HEK293T (cell line): ENCODE measurements around the gene TIE1.

Source experiments
- CTCF ChIA-PET: fragments of 350-600 bp; formaldehyde crosslinking; extraction: SDS; loops from one replicate; lab custom pipeline; 2021; ENCODE audit warnings: antibody characterized with exemption, inconsistent platforms; lab: Yijun Ruan, JAX
- POLR2A ChIA-PET: fragments of 350-600 bp; formaldehyde crosslinking; extraction: SDS; loops from one replicate; lab custom pipeline; 2020; ENCODE audit warnings: antibody characterized with exemption, inconsistent platforms; lab: Yijun Ruan, JAX
- DNase-seq: peaks from one replicate; pipeline ENCODE4 v3.0.0; 2012; ENCODE audit warnings: mixed read lengths; ENCODE audit errors: extremely low spot score
- ARNT ChIP-seq: fragments of 450-650 bp; IDR thresholded peaks from 2 replicates; pipeline ENCODE4 v1.6.1; 2017; ENCODE audit warnings: mild to moderate bottlenecking
- BHLHE40 ChIP-seq: fragments of 450-650 bp; IDR thresholded peaks from 2 replicates; pipeline ENCODE4 v1.6.1; 2016; ENCODE audit warnings: mild to moderate bottlenecking, moderate library complexity, borderline replicate concordance
- CTBP1 ChIP-seq: fragments of 450-650 bp; IDR thresholded peaks from 2 replicates; pipeline ENCODE4 v1.6.1; 2016; ENCODE audit warnings: borderline replicate concordance
- ELF4 ChIP-seq: fragments of 450-650 bp; IDR thresholded peaks from 2 replicates; pipeline ENCODE4 v1.6.1; 2017; ENCODE audit warnings: antibody characterized with exemption
- FOXA1 ChIP-seq: fragments of 450-650 bp; IDR thresholded peaks from 2 replicates; pipeline ENCODE4 v1.6.1; 2016; ENCODE audit warnings: mild to moderate bottlenecking
- FOXK2 ChIP-seq: fragments of 450-650 bp; IDR thresholded peaks from 2 replicates; pipeline ENCODE4 v1.6.1; 2016; ENCODE audit warnings: mild to moderate bottlenecking
- FOXM1 ChIP-seq: fragments of 450-650 bp; IDR thresholded peaks from 2 replicates; pipeline ENCODE4 v1.6.1; 2017; ENCODE audit warnings: mild to moderate bottlenecking, borderline replicate concordance
- HDGF ChIP-seq: fragments of 450-650 bp; IDR thresholded peaks from 2 replicates; pipeline ENCODE4 v1.6.1; 2017; ENCODE audit warnings: antibody characterized with exemption, borderline replicate concordance
- L3MBTL2 ChIP-seq: fragments of 450-650 bp; conservative IDR thresholded peaks from 2 replicates; pipeline ENCODE4 v1.6.1; 2016; ENCODE audit warnings: mild to moderate bottlenecking
- LEF1 ChIP-seq: fragments of 450-650 bp; IDR thresholded peaks from 2 replicates; pipeline ENCODE4 v1.6.1; 2017; ENCODE audit warnings: mild to moderate bottlenecking, borderline replicate concordance
- NFRKB ChIP-seq: fragments of 450-650 bp; IDR thresholded peaks from 2 replicates; pipeline ENCODE4 v1.6.1; 2016; ENCODE audit warnings: mild to moderate bottlenecking, moderate library complexity
- PKNOX1 ChIP-seq: fragments of 450-650 bp; IDR thresholded peaks from 2 replicates; pipeline ENCODE4 v1.6.1; 2016
- SP1 ChIP-seq: fragments of 450-650 bp; IDR thresholded peaks from 2 replicates; pipeline ENCODE4 v1.6.1; 2017
- SUZ12 ChIP-seq: fragments of 450-650 bp; IDR thresholded peaks from 2 replicates; pipeline ENCODE4 v1.6.1; 2016; ENCODE audit warnings: mild to moderate bottlenecking
- TARDBP ChIP-seq: fragments of 450-650 bp; IDR thresholded peaks from 2 replicates; pipeline ENCODE4 v1.6.1; 2016
- ZNF384 ChIP-seq: fragments of 450-650 bp; IDR thresholded peaks from 2 replicates; pipeline ENCODE4 v1.6.1; 2016

Gene TIE1

GRCh38 chr1:43303471-43304313, 2.9 kb downstream of the TIE1 start:
- ChIA-PET POLR2A (no interaction called here), CTCF (no interaction called here)
- DNase-seq: no peak
- TF ChIP-seq NFRKB (no peak), LEF1 (no peak), FOXA1 (no peak), BHLHE40 (no peak), FOXM1 (no peak), CTBP1 (no peak), TARDBP (no peak), ZNF384 (no peak), HDGF (no peak), SP1 (no peak), ARNT (no peak), L3MBTL2 (no peak), PKNOX1 (no peak), SUZ12 (no peak), ELF4 (no peak), FOXK2 (no peak)

GRCh38 chr1:43304314-43304681, 3.5 kb downstream of the TIE1 start:
- CTCF ChIA-PET: no interaction called here
- POLR2A ChIA-PET: no interaction called here
- no peak for TF ChIP-seq SP1
- no peak for TF ChIP-seq L3MBTL2
- no peak for TF ChIP-seq ARNT
- no peak for TF ChIP-seq FOXA1
- TF ChIP-seq FOXM1: no peak
- no peak for DNase-seq

- no peak for DNase-seq
- POLR2A ChIA-PET: no interaction called here
- CTCF ChIA-PET: no interaction called here
- TF ChIP-seq FOXA1 (no peak), HDGF (no peak), BHLHE40 (no peak), NFRKB (no peak), SUZ12 (no peak), ARNT (no peak), ELF4 (no peak), L3MBTL2 (no peak), TARDBP (no peak), LEF1 (no peak), SP1 (no peak), ZNF384 (no peak), FOXK2 (no peak), CTBP1 (no peak), FOXM1 (no peak), PKNOX1 (no peak)
These were observed 4.1 kb downstream of the TIE1 start for GRCh38 chr1:43304771-43305300.

GRCh38 chr1:43305461-43305860, 4.7 kb downstream of the TIE1 start:
- ChIA-PET CTCF (no interaction called here), POLR2A (no interaction called here)
- TF ChIP-seq LEF1 (no peak), HDGF (no peak), SP1 (no peak), TARDBP (no peak), SUZ12 (no peak), ZNF384 (no peak), BHLHE40 (no peak), ARNT (no peak), FOXM1 (no peak), NFRKB (no peak), PKNOX1 (no peak)
- no peak for DNase-seq

GRCh38 chr1:43305926-43306687, 5.3 kb downstream of the TIE1 start:
- TF ChIP-seq FOXM1: no peak
- TF ChIP-seq L3MBTL2: no peak
- TF ChIP-seq SP1: no peak
- no peak for TF ChIP-seq FOXK2
- no peak for TF ChIP-seq BHLHE40
- no peak for TF ChIP-seq LEF1
- TF ChIP-seq ARNT: no peak
- DNase-seq: no peak
- ChIA-PET POLR2A (no interaction called here), CTCF (no interaction called here)
